GM19324 (cell line): ENCODE data around the gene SLC17A3.

Experiments
- ATAC-seq: cut with Tn5 transposase; IDR thresholded peaks from one replicate; pipeline ENCODE4 v1.9.1; 2021; ENCODE audit warnings: mild to moderate bottlenecking, moderate library complexity; ENCODE audit not compliant: unreplicated experiment, low FRiP score

SLC17A3 gene

DNA sequence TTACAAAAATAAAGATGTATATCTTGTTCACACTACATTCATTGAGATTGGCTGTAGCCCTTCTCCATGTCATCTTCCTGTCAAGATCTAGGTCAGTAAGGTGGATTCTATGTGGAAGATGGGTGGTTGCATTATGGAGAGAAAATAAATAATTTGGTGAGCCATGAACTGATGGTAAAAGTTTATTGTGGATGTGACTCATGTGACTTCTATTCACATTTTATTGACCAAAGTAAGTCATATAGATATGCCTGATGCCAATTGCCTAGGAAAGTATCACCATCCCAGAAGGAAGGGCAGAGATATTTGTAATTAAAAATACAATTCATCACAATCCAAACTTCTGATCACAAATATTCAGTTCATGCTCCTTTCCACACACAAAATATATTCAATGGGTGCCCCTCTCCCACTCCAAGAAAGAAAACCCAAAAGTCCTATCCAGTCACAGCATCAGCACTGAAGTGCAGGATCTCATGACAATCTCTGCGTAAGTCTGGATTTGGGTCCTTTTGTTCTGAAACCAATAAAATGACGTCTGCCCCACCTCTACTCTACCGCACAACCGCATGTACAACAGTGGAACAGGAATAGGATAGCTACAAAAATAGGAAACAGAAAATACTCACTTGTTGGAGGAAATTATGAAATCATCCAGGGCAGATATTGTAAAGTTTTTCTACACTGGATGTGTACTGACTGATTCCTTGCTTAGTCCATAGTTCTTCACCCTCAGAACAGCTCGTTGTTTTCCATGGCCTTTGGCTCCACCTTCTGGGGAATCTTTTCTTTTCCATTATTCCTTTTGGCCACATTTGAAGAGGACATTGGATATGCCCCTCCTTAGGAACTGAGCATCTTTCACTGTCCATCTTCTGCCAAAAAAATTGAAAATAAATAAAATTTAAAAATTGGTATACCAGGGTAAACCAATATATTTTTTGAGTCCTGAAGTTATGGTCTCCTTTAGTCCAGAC, 16.1 kb upstream of the SLC17A3 start:
- no peak for ATAC-seq

DNA sequence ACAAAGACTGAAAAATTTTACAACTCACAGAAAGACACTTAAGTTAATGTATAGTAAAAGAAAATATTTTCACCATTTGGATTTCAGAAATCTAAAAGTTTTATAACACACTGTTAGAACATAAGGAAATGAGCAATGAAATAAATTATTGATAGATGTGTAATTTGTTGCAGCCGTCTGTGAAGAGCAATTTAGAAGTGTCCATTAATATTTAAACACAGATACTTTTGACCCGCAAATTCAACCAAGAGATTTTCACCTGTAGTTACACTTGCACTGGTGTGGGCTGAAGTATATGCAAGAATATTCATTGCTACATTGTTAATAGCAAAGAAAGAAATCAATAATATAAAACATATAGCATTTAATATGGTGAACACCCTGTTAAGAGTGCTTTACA, 14.6 kb upstream of the SLC17A3 start:
- no peak for ATAC-seq

DNA sequence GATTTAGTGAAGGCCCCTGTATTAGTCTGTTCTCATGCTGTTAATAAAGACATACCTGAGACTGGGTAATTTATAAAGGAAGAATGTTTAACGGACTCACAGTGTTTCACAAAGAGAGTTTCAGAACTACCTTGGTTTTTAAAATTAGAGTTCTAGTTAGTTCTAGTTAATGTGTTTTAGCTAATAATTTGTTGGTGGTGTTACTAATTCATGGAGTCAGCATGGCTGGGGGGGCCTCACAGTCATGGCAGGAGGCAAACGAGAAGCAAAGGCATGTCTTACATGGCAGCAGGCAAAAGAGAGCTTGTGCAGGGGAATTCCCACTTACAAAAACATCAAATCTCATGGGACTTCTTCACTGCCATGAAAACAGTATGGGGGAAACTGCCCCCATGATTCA, 12.0 kb upstream of the SLC17A3 start:
- ATAC-seq = no peak

GRCh38 chr6:25883991-25884390, 9.9 kb upstream of the SLC17A3 start:
- ATAC-seq = no peak

GRCh38 chr6:25883536-25883935, 9.5 kb upstream of the SLC17A3 start:
- ATAC-seq = no peak

- ATAC-seq = peak; percentile 67
Observed at GRCh38 chr6:25882051-25882496, 8.0 kb upstream of the SLC17A3 start.

- ATAC-seq = no peak
Observed at GRCh38 chr6:25880601-25881000, 6.6 kb upstream of the SLC17A3 start.

DNA sequence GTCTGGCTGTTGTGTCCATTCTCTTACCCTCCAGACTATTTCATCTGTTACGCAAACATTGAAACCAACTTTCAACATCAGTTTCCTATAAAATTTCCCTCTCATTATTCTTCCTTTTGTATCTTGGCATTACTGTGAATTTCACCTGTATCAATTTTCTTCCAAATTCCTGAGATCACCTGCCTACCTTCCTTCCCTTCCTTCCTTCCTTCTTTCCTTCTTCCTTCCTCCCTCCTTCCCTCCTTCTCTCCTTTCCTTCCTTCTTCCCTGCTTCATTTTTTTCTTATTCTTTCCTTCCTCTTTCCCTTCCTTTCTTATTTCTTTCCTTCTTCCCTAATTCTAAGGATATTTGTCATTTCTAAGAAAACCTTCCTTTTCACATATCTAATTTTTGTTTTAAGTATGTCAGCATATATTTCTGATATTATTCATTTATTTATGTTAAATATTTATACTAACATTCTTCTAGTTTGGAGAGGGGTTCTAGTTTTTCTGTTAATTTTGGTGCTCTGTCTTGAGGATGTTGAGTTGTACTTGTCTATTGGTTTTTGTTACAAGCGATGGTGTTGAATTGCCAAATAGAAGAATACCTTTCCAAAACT, 4.8 kb upstream of the SLC17A3 start:
- no peak for ATAC-seq

GRCh38 chr6:25875926-25876602, 2.0 kb upstream of the SLC17A3 start:
- no peak for ATAC-seq

GRCh38 chr6:25875563-25875905, 1.5 kb upstream of the SLC17A3 start:
- no peak for ATAC-seq

DNA sequence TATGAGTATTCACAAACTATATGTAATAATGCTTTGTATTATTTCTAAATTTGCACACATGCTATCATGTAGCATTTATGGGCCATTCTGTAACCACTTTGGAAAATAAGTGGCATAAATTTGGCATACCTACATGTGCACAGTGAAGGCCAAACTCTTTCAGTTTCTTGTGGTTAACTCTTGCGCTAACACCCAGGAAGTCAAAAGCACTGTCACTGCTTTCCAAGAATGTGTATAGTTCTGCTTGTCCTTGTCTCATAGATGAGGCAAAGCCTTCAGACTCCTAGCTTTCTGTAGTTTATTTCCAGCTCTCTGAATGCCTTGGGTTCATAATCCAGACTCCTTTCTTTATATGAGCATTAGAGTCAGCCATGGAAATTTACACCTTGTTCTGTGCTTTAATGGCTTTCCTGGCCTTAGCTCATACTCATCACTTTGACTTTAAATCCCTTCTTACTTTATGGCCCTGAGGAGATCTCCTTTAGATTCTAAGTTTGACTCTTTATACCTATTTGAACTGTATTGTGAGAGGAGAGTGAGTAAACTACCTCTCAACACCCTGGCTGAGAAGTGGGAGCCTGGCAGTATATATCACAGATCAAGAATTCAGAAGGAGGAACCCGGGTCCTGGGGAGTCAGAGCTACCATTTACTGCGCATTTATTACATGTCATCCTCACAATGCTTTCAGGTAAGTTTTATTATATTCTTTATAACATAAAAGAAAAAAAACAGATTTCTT, 949 bp upstream of the SLC17A3 start:
- no peak for ATAC-seq

DNA sequence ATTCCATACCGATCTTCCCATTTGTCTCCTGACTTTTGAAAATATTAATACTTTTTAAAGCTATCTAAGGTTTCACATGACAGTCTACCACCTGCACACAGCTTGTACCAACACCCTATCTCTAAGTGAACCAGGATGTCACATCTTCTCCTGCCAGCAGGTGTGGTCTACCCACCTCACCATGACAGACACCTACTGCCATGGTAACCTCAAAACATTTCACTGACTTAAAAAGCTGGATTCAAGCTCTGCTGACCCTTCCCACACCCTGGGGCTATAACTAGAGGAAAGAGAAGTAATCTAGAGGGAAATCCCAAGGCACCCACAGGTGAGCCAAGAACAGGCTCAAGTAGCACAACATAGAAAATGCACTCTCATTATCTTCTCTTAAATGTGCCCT, 1.2 kb downstream of the SLC17A3 start:
- ATAC-seq = no peak

GRCh38 chr6:25869840-25870239, 4.2 kb downstream of the SLC17A3 start:
- no peak for ATAC-seq

GRCh38 chr6:25868436-25869183, 5.4 kb downstream of the SLC17A3 start:
- ATAC-seq = no peak

- ATAC-seq = no peak
Observed at GRCh38 chr6:25866011-25866410, 8.0 kb downstream of the SLC17A3 start.

GRCh38 chr6:25863360-25863759, 10.7 kb downstream of the SLC17A3 start:
- no peak for ATAC-seq

DNA sequence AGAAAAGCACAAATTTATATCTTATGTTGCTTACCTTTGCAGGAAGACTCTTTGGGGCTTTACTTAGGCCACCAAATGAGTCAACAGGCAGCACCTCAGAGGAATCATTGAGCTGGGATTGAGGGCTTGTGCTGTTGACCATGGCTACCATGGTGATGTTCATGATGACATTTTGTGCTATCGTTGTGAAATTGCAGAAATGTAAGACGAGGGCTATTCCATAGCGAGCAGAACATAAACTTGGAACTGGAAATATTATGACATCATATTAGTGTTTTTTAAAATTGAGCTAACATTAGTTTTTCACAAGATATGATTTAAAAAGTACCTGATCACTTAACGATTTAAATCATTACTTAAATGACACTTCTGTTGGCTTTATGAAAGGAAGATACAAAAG, 11.8 kb downstream of the SLC17A3 start:
- ATAC-seq = no peak

DNA sequence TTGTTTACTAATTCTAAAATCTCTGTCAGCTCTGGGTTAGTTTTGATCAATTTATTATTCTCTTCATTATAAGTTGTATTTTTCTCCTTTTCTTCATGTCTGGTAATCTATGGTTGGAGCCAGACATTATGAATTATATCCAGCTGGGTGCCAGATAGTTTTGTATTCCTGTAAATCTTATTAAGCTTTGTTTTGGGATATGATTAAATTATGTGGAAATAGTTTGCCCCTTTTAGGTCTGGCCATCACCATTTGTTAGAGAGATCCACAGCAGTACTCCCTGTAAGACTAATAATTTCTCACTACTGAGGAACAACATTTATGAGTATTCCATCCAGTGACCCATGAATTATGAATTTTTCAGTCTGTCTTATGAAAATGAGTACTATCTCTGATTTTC, 21.3 kb downstream of the SLC17A3 start:
- no peak for ATAC-seq

GRCh38 chr6:25851961-25852360, 22.1 kb downstream of the SLC17A3 start:
- no peak for ATAC-seq

- no peak for ATAC-seq
Observed at GRCh38 chr6:25844518-25844917, 29.5 kb downstream of the SLC17A3 start.
